ENCODE results near the gene IRGC. TPM values are rescaled to one million over a fixed set of nuclear protein-coding genes. Genes with fewer than 3 reads are reported as not detected.

The IRGC gene
- total and polyA plus RNA-seq, 9 of the 15 experiments (the other 6 are each of a cell fraction or from before 2014, with no cell fraction given) = not detected

DNA sequence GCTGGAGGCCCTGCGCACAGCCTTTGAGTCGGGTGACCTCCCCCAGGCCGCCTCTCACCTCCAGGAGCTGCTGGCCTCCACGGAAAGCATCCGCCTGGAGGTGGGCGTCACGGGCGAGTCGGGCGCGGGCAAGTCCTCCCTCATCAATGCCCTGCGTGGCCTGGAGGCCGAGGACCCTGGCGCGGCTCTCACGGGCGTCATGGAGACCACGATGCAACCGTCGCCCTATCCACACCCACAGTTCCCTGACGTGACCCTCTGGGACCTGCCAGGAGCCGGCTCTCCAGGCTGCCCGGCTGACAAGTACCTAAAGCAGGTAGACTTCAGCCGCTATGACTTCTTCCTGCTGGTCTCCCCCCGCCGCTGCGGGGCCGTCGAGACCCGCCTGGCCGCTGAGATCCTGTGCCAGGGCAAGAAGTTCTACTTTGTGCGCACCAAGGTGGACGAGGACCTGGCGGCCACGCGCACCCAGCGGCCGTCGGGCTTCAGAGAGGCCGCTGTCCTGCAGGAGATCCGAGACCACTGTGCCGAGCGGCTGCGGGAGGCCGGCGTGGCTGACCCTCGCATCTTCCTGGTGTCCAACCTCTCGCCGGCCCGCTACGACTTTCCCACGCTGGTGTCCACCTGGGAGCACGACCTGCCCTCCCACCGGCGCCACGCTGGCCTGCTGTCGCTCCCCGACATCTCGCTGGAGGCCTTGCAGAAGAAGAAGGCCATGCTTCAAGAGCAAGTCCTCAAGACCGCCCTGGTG is 2.9 kb downstream of the IRGC start:
- intact Hi-C loops (cut with micrococcal nuclease) = no loop called here
- BruUV-seq (replicated peaks) = no TSS peak
- Histone ChIP-seq H3K79me2 (ENCODE audit: control insufficient read depth, insufficient read depth, low read length) (no peaks in the 10 kb centered on the region), H3K9ac (ENCODE audit: insufficient read depth in 1 of 2, low read depth in 2 of 2, low read length in 2 of 2) (no peak overlapping the region; a peak in 1 of 4 replicates), H3K27me3 (ENCODE audit: control insufficient read depth in 2 of 2, insufficient read depth in 2 of 2, low read length in 2 of 2) (peaks cover 26 to 37% of the 10 kb centered on the region in 2 experiments; a peak in 4 of 5 replicates), H3K9me1 (ENCODE audit: control insufficient read depth, insufficient read depth, low read length) (no peaks in the 10 kb centered on the region), H4K20me1 (replicated peaks; ENCODE audit: control insufficient read depth, insufficient read depth, low read length) (no peaks in the 10 kb centered on the region), H3K9me3 (replicated peaks; ENCODE audit: control insufficient read depth, insufficient read depth, low read depth, low read length) (no peaks in the 10 kb centered on the region), H3K4me3 (no peak overlapping the region), H2AFZ (ENCODE audit: low read depth, low read length) (no peak overlapping the region), H3K36me3 (ENCODE audit: control insufficient read depth, insufficient read depth, low read length) (no peaks in the 10 kb centered on the region), H3K27ac (ENCODE audit: extremely low read depth, low read depth, low read length) (no peak overlapping the region), H3K4me1 (replicated peaks in 1 of 2; ENCODE audit: control insufficient read depth in 2 of 2, insufficient read depth in 2 of 2, low read length in 2 of 2) (peaks cover 0 to 23% of the 10 kb centered on the region in 2 experiments; a peak in 2 of 5 replicates), H3K4me2 (ENCODE audit: insufficient read depth, low read length) (no peak overlapping the region)
- 12% methylated on average over 56 of the region's 60 CpGs for WGBS (ENCODE audit: insufficient coverage, low coverage, missing lambda C conversion rate)
- ChIA-PET POLR2A (interaction anchor here (1.1 kb wide), 1 partner anchor 10 kb away, joined by 3 read pairs; no protein-coding TSS in a partner anchor), CTCF (ENCODE audit: low intra/inter-chr PET ratio) (no interaction called here)
- DNase-seq (ENCODE audit: extremely low read depth in 1 of 4, low spot score in 3 of 4) (no peak), ATAC-seq (no peak), FAIRE-seq (no peak)
- in situ Hi-C loops (cut with MboI) = no loop called here
- TF ChIP-seq ZNF589 (CRISPR knock-in tag; IDR thresholded peaks at IDR 0.05; ENCODE audit: low read depth) = no peak
- no peak for TF ChIP-seq KDM1A (IDR thresholded peaks at IDR 0.05)
- TF ChIP-seq, protein P1, sequence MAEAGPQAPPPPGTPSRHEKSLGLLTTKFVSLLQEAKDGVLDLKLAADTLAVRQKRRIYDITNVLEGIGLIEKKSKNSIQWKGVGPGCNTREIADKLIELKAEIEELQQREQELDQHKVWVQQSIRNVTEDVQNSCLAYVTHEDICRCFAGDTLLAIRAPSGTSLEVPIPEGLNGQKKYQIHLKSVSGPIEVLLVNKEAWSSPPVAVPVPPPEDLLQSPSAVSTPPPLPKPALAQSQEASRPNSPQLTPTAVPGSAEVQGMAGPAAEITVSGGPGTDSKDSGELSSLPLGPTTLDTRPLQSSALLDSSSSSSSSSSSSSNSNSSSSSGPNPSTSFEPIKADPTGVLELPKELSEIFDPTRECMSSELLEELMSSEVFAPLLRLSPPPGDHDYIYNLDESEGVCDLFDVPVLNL (CRISPR knock-in tag; IDR thresholded peaks at IDR 0.05; ENCODE audit: low read depth) = no peak
- TF ChIP-seq POLR2H (tag; IDR thresholded peaks at IDR 0.05; ENCODE audit: low read depth) = no peak
- no peak for TF ChIP-seq PHB (CRISPR knock-in tag; IDR thresholded peaks at IDR 0.05)
- TF ChIP-seq CHD4 (IDR thresholded peaks at IDR 0.05; ENCODE audit: insufficient read depth, insufficient replicate concordance, low read depth, low read length, poor library complexity, severe bottlenecking) = no peak
- no peak for TF ChIP-seq BMI1 (IDR thresholded peaks at IDR 0.05; ENCODE audit: low read length)
- TF ChIP-seq, protein P2, sequence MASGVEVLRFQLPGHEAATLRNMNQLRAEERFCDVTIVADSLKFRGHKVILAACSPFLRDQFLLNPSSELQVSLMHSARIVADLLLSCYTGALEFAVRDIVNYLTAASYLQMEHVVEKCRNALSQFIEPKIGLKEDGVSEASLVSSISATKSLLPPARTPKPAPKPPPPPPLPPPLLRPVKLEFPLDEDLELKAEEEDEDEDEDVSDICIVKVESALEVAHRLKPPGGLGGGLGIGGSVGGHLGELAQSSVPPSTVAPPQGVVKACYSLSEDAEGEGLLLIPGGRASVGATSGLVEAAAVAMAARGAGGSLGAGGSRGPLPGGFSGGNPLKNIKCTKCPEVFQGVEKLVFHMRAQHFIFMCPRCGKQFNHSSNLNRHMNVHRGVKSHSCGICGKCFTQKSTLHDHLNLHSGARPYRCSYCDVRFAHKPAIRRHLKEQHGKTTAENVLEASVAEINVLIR (CRISPR knock-in tag; IDR thresholded peaks at IDR 0.05) = no peak
- TF ChIP-seq NR2C1 (IDR thresholded peaks at IDR 0.05) = no peak
- TF ChIP-seq NR2C1 (tag; IDR thresholded peaks at IDR 0.05) = no peak
- TF ChIP-seq ZNF324 (CRISPR knock-in tag; IDR thresholded peaks at IDR 0.05) = no peak
- TF ChIP-seq, protein P3, sequence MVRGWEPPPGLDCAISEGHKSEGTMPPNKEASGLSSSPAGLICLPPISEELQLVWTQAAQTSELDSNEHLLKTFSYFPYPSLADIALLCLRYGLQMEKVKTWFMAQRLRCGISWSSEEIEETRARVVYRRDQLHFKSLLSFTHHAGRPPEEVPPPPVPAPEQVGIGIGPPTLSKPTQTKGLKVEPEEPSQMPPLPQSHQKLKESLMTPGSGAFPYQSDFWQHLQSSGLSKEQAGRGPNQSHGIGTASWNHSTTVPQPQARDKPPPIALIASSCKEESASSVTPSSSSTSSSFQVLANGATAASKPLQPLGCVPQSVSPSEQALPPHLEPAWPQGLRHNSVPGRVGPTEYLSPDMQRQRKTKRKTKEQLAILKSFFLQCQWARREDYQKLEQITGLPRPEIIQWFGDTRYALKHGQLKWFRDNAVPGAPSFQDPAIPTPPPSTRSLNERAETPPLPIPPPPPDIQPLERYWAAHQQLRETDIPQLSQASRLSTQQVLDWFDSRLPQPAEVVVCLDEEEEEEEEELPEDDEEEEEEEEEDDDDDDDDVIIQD (CRISPR knock-in tag; IDR thresholded peaks at IDR 0.05) = no peak
- no peak for TF ChIP-seq ZNF408 (CRISPR knock-in tag; IDR thresholded peaks at IDR 0.05; ENCODE audit: low read depth)
- TF ChIP-seq KAT7 (CRISPR knock-in tag; IDR thresholded peaks at IDR 0.05; ENCODE audit: borderline replicate concordance) = no peak
- no peak for TF ChIP-seq SIN3B (IDR thresholded peaks at IDR 0.05; ENCODE audit: low read depth)
- no peak for TF ChIP-seq FOXA3 (CRISPR knock-in tag; conservative IDR thresholded peaks at IDR 0.05 in 1 of 2, IDR thresholded peaks at IDR 0.05 in 1 of 2)

Measured in K562 (cell line).